ENCODE measurements around the gene HEBP1.

- no peak for TF ChIP-seq POLR2A (IDR thresholded peaks at IDR 0.05)
- TF ChIP-seq, protein P1, sequence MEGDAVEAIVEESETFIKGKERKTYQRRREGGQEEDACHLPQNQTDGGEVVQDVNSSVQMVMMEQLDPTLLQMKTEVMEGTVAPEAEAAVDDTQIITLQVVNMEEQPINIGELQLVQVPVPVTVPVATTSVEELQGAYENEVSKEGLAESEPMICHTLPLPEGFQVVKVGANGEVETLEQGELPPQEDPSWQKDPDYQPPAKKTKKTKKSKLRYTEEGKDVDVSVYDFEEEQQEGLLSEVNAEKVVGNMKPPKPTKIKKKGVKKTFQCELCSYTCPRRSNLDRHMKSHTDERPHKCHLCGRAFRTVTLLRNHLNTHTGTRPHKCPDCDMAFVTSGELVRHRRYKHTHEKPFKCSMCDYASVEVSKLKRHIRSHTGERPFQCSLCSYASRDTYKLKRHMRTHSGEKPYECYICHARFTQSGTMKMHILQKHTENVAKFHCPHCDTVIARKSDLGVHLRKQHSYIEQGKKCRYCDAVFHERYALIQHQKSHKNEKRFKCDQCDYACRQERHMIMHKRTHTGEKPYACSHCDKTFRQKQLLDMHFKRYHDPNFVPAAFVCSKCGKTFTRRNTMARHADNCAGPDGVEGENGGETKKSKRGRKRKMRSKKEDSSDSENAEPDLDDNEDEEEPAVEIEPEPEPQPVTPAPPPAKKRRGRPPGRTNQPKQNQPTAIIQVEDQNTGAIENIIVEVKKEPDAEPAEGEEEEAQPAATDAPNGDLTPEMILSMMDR (IDR thresholded peaks at IDR 0.05) = no peak
Measured at GRCh38 chr12:12945591-12945990, 54.5 kb downstream of the HEBP1 start.
